Kidney tubule cell (primary cell): ENCODE data around the gene RPS6KA3.
A peak's percentile ranks its signal among the peaks of the same experiment; 100 is the strongest.
"Not testable (repeated sequence)": the region's sequence is repeated elsewhere in the genome, so short reads cannot be mapped to it uniquely, and the experiment has no call there.

Experiments used
- DNase-seq: peaks from one replicate; pipeline ENCODE4 v3.0.0-alpha.2; 2018; ENCODE audit warnings: low spot score

RPS6KA3 gene

GRCh38 chrX:20265221-20265725 lies 1.4 kb downstream of the RPS6KA3 start:
- DNase-seq: peak; percentile 72

DNA sequence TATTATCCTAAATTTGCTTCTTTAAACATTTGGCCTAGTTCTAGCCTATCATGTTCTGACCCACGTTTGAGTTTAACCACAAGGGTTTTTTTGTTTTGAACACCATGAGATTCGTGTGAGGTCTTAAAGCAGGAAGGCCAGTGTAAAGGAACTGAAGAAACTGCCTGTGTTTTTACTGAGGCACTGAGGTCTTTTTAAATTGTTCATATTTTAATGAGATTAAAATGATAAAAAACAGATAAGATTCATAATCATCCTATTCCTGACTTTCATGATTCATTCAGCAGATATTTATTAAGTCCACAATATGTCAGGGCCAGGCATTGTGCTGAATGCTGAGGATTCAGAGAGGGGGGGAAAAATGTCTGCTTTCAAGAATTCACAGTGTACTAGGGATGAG lies 3.2 kb downstream of the RPS6KA3 start:
- DNase-seq: peak; percentile 14

DNA sequence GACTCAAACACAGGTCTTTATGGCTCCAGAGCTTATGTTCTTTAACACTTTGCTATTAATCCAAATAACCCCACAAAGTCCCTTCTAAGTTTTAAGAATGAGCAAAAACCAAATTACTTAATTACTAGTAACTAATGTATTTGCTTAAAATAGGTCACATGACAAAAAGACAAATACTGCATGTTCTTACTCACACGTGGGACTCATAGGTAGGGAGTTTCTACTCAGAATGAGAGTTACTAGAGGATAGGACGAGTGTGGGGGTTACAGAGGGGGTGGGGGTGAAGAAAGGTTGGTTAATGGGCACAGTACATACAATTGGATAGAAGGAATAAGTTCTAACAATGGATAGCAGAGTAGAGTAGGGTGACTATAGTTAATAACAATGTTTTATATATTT lies 5.8 kb downstream of the RPS6KA3 start:
- no peak for DNase-seq

DNA sequence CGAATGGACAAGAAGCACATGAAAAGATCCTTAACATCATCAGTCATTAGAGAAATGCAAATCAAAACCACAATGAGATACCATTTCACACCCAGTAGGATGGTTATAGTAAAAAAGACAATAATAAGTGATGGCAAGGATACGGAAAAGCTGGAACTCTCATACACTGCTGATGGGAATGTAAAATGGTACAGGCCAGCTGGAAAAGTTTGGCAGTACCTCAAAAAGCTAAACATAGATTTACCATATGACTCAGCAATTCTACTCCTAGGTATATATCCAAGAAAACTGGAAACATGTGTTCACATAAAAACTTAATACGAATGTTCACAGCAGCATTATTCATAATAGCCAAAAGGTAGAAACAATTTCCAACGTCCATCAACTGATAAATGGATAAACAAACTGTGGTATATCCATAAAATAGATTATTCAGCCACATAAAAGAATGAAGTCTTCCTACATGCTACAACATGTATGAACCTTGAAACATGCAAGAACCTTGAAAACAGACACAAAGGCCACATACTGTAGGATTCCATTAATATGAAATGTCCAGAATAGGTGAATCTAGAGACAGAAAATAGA lies 11.9 kb downstream of the RPS6KA3 start:
- DNase-seq: no peak

GRCh38 chrX:20253232-20253543 lies 13.5 kb downstream of the RPS6KA3 start:
- DNase-seq: no peak

GRCh38 chrX:20252381-20253231 lies 14.1 kb downstream of the RPS6KA3 start:
- peak; percentile 64 for DNase-seq

GRCh38 chrX:20251691-20252090 lies 15.0 kb downstream of the RPS6KA3 start:
- DNase-seq: no peak

- DNase-seq: not testable (repeated sequence)
These were observed 16.6 kb downstream of the RPS6KA3 start for GRCh38 chrX:20250146-20250545.

GRCh38 chrX:20248592-20249192 lies 18.0 kb downstream of the RPS6KA3 start:
- DNase-seq: no peak

DNA sequence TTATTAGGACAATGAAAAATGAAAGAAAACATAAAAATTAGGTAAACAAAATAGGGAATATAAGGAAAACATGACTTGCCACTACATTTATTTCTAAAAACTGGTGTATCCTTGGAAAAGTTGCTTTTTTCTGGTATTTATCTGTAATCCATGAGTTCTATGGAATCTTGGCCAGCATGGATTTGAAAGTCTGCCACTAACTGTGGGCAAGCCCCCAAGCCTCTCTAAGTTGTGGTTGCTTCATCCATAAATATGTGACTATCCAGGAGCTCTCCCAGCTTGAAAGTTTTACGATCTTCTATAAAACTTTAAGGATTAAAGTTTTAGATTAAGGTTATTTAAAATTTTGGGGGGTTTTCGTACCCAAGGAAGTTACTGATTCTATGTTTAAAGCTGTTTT lies 21.8 kb downstream of the RPS6KA3 start:
- no peak for DNase-seq

- DNase-seq: no peak
These were observed 26.5 kb downstream of the RPS6KA3 start for GRCh38 chrX:20240201-20240600.

GRCh38 chrX:20237864-20238263 lies 28.8 kb downstream of the RPS6KA3 start:
- DNase-seq: peak; percentile 20

- DNase-seq: no peak
These were observed 31.0 kb downstream of the RPS6KA3 start for GRCh38 chrX:20235755-20236154.

GRCh38 chrX:20233336-20233735 lies 33.4 kb downstream of the RPS6KA3 start:
- DNase-seq: no peak

DNA sequence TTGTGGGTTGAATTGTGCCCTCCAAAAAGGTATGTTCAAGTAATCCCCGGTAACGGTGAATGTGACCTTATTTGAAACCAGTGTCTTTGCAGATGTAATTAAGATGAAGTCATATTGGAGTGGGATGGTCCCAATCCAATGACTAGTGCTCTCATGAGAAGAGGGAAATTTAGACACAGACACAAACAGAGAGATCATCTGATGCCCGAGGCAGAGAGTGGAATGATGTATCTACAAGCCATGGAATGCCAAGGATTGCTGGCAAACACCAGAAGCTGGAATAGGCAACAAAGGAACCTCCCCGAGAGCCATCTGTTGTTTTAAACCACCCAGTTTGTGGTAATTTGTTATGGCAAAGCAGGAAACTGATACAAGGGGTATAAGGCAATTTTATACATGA lies 35.1 kb downstream of the RPS6KA3 start:
- DNase-seq: no peak

- DNase-seq: no peak
These were observed 36.3 kb downstream of the RPS6KA3 start for GRCh38 chrX:20230406-20230805.

GRCh38 chrX:20229155-20229554 lies 37.6 kb downstream of the RPS6KA3 start:
- no peak for DNase-seq

DNA sequence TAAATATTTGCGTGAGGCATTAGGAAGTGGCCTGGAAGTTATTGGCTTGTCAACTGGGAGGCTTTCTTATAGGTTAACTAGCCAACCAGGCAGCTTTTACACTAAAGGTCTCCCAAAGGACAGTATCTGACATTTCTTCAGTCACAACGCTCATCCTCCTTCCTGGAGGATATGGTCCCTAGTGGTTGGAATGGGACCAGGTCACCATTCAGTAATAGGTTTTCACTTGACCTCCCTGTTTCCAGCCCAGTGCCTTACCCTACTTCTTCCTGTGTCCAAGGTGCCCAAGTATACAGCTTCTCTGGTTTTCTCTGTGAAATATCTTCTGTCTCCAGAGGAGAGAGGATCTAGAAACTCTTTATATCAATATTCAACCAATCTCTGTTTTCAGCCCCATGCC lies 38.5 kb downstream of the RPS6KA3 start:
- no peak for DNase-seq

DNA sequence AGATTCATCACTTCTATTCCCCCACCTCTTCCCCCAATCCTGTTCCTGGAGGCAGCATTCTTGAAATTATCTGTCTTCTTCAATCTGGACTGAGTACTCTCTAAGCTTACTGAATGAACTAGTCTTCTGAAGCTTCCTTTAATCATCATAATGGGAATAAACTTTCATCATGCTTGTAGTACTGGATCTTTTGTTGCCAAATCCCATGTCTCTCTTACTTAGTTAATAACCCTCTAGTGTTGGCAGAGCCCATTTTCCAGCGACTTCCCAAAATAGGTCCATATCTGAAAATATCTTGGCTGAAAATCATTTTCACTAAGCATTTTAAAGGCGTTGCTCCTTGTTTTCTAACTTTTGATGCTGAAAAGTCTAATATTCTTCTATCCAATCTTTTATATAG lies 39.6 kb downstream of the RPS6KA3 start:
- no peak for DNase-seq

DNA sequence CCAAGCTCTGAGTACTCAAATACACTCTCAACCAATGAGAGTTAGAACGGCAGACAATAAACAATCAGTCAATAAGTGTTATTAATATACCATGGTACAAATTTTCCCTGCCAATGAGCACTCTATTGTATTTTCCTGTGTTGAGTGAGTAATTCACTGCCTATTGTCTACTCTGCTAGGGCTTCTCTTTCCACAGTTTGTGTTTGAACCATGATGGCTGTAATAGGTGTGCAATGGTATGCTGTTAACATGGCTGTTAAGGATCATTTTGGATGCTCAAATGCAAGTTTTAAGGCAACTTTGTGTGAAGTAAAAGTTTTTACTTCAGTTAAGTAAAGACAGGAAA lies 41.2 kb downstream of the RPS6KA3 start:
- no peak for DNase-seq

- peak; percentile 30 for DNase-seq
These were observed 41.8 kb downstream of the RPS6KA3 start for GRCh38 chrX:20224814-20225487.

DNA sequence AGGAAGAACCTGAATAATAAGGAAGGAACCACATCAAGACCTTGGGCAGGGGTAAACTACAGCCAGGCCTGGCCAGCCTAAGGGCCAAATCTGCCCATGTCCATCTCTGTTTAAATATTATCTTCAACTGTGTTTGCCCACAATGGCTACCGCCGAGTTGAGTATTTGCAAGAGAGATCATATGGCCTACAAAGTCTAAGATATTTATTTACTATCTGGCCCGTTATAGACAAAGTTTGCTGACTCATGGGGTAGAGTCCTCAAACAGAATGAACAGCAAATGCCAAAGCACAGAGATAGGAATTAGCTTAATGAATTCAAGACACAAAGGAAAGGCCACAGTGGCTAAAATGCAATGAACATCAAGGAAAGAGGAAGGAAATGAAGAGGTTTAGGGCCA lies 44.8 kb downstream of the RPS6KA3 start:
- DNase-seq: no peak
